Measurements from ENCODE around the gene MAP2K1. TPM values are rescaled to one million over a fixed set of nuclear protein-coding genes. Genes with fewer than 3 reads are reported as not detected.

MAP2K1 gene
- polyA plus RNA-seq, 1 experiment: 18.4 TPM

GRCh38 chr15:66508293-66508883 is 121.7 kb downstream of the MAP2K1 start:
- POLR2A ChIA-PET: no interaction called here
- Histone ChIP-seq H3K27me3 (ENCODE audit: control insufficient read depth, insufficient read depth, low read length) (no peaks in the 10 kb centered on the region), H3K9me3 (ENCODE audit: control insufficient read depth, insufficient read depth, low read length) (no peaks in the 10 kb centered on the region), H3K4me3 (ENCODE audit: low read depth, low read length) (no peak overlapping the region), H3K27ac (ENCODE audit: low read depth, low read length) (no peak overlapping the region)
- no peak for TF ChIP-seq CTCF (IDR thresholded peaks at IDR 0.05; ENCODE audit: low read depth, low read length)
- no peak for DNase-seq (ENCODE audit: low read depth, low spot score)
- CTCF ChIA-PET: no interaction called here

- no peak for TF ChIP-seq CTCF (IDR thresholded peaks at IDR 0.05; ENCODE audit: low read depth, low read length)
- Histone ChIP-seq H3K27ac (ENCODE audit: low read depth, low read length) (no peak overlapping the region), H3K27me3 (ENCODE audit: control insufficient read depth, insufficient read depth, low read length) (no peaks in the 10 kb centered on the region), H3K9me3 (ENCODE audit: control insufficient read depth, insufficient read depth, low read length) (no peaks in the 10 kb centered on the region), H3K4me3 (ENCODE audit: low read depth, low read length) (no peak overlapping the region)
- CTCF ChIA-PET: no interaction called here
- no peak for DNase-seq (ENCODE audit: low read depth, low spot score)
- POLR2A ChIA-PET: no interaction called here
Observed at GRCh38 chr15:66514586-66514985, 127.9 kb downstream of the MAP2K1 start.

GRCh38 chr15:66515901-66516322 is 129.2 kb downstream of the MAP2K1 start:
- CTCF ChIA-PET: interaction anchor here (0.9 kb wide), 1 partner anchor 18 kb away, joined by 3 read pairs; no protein-coding TSS in a partner anchor
- no peaks in the 10 kb centered on the region for H3K27me3 ChIP-seq (ENCODE audit: control insufficient read depth, insufficient read depth, low read length)
- H3K9me3 ChIP-seq (ENCODE audit: control insufficient read depth, insufficient read depth, low read length): no peaks in the 10 kb centered on the region
- TF ChIP-seq CTCF (IDR thresholded peaks at IDR 0.05; ENCODE audit: low read depth, low read length): no peak
- H3K4me3 ChIP-seq (ENCODE audit: low read depth, low read length): no peak overlapping the region
- POLR2A ChIA-PET: no interaction called here
- H3K27ac ChIP-seq (ENCODE audit: low read depth, low read length): no peak overlapping the region
- no peak for DNase-seq (ENCODE audit: low read depth, low spot score)

GRCh38 chr15:66523926-66524325 is 137.2 kb downstream of the MAP2K1 start:
- DNase-seq (ENCODE audit: low read depth, low spot score): no peak
- no peak overlapping the region for H3K4me3 ChIP-seq (ENCODE audit: low read depth, low read length)
- H3K27ac ChIP-seq (ENCODE audit: low read depth, low read length): no peak overlapping the region
- ChIA-PET POLR2A (no interaction called here), CTCF (interaction anchor here (0.7 to 1.0 kb wide), 2 partner anchors 17 to 26 kb away, joined by 3 to 4 read pairs; partner anchors contain the start of gene SNAPC5)
- no peak for TF ChIP-seq CTCF (IDR thresholded peaks at IDR 0.05; ENCODE audit: low read depth, low read length)
- no peaks in the 10 kb centered on the region for H3K27me3 ChIP-seq (ENCODE audit: control insufficient read depth, insufficient read depth, low read length)
- H3K9me3 ChIP-seq (ENCODE audit: control insufficient read depth, insufficient read depth, low read length): no peaks in the 10 kb centered on the region

GRCh38 chr15:66524838-66525237 is 138.1 kb downstream of the MAP2K1 start:
- POLR2A ChIA-PET: no interaction called here
- no peak overlapping the region for H3K4me3 ChIP-seq (ENCODE audit: low read depth, low read length)
- H3K9me3 ChIP-seq (ENCODE audit: control insufficient read depth, insufficient read depth, low read length): no peaks in the 10 kb centered on the region
- H3K27me3 ChIP-seq (ENCODE audit: control insufficient read depth, insufficient read depth, low read length): no peaks in the 10 kb centered on the region
- H3K27ac ChIP-seq (ENCODE audit: low read depth, low read length): no peak overlapping the region
- CTCF ChIA-PET: interaction anchor here (0.7 to 1.0 kb wide), 2 partner anchors 18 to 27 kb away, joined by 3 to 4 read pairs; partner anchors contain the start of gene SNAPC5
- no peak for DNase-seq (ENCODE audit: low read depth, low spot score)
- no peak for TF ChIP-seq CTCF (IDR thresholded peaks at IDR 0.05; ENCODE audit: low read depth, low read length)
